ENCODE data around the gene TRIM5.

GRCh38 chr11:5698281-5698680 is 13.4 kb upstream of the TRIM5 start:
- no peak for TF ChIP-seq CTCF (IDR thresholded peaks at IDR 0.05)
- TF ChIP-seq ZFX (IDR thresholded peaks at IDR 0.05; ENCODE audit: borderline replicate concordance), result no peak

Measured in 22Rv1 (cell line).